DMS79 treated with DMSO at 0.1 percent for 48 hours (cell line): ENCODE data around the gene FGFR3.

Source experiments
- DNase-seq: peaks from one replicate; lab custom pipeline; 2025; lab: John Stamatoyannopoulos, UW

The FGFR3 gene

GRCh38 chr4:1788254-1788973, 4.7 kb upstream of the FGFR3 start:
- DNase-seq, result no peak

GRCh38 chr4:1789552-1789951, 3.5 kb upstream of the FGFR3 start:
- DNase-seq, result no peak

- DNase-seq, result no peak
Observed at GRCh38 chr4:1790005-1790404, 3.1 kb upstream of the FGFR3 start.

DNA sequence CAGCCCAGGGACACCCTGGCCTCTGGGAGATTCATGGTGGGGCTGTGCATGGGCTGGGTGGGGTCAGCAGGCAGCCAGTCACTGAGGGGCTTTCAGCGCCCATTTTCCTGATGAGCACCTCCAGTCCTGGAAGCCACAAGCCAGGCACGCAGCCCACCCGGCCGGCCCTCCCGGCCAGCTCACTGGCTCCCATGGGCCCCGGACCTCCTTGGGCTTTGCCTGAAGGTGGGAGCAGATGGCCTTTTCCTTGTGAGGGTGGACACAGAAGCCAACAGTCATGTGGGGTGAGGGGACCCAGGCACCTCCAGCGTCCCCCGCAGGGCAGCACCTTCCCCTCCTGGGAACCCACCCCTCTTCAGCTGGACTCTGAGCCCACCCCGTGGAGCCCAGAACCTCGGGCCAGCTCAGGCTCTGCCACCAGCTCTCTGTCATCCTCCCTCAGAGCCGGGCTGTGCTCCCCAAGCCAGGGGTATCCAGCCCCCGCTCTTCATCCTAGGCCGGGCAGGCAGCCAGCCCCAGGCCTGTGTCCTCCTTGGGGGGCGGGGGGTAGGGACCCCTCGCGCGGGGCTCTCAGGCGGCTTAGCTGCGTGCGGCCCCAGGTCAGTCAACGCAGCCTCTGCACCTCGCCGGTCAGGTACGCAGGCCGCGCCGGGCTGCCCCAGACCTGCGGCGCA, 798 bp upstream of the FGFR3 start:
- DNase-seq, result no peak

GRCh38 chr4:1793496-1793840, 375 bp downstream of the FGFR3 start:
- DNase-seq, result no peak

DNA sequence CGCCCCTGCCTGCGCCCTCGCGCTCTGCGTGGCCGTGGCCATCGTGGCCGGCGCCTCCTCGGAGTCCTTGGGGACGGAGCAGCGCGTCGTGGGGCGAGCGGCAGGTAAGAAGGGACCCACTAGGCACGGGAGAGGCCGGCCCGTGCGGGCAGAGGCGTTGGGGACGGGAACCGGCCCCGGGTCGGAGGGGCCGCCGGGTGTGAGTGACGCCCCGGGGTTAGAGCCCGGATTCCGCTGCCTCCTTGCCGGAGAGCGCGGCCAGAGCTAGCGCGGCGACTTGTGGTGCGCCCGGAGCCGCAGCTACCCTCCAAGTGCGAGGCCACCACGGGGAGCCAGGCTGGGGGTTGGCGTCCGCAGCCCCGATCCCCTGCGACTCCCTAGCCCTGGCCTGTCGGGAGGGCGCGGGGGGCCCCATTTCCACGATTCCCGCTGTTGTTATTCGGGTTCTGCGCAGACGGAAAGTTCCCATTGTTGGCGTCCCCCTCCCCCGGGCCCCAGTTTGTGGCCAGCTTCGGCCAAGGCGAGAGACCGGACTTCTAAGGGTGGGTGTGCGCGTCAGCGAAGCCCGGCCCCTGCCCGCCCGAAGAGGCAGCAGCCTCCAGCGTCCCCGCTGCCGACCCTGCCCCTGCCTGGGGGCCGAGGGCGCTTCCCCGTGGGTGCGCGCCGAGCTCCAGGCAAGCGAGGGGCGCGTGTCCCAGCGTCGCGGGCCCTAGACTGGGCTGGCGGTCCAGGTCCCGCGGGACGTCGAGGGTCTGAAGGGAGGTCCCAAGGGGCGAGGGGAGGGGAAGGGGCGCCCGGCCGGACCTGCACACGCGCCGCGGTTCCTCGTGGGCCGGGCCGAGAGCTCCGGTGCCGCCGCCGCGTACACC, 1.1 kb downstream of the FGFR3 start:
- no peak for DNase-seq

DNA sequence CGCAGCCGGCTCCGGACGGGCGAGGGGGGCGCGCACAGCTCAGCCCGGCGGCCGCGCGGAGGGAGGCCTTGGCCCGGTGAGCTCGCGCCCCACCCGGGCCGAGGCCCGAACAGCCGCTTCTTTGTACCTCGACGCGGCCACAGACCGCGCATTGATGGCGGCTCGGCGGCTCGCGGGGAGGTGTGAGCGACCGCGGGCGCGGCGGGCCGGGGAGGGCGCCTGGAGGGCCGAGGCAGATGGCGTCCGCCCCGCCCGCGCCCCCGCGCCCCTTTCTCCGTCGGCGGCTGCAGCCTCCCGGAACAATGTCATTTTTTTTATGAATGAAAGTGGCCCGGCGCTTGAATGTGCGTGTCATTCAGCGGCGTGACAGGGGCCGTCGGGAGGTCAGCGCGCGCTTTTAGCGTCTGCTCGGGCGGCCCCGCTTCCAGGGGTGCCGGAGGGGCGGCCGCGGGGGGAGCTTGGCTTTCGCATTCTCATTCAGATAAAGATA, 1.8 kb downstream of the FGFR3 start:
- no peak for DNase-seq

- no peak for DNase-seq
Observed at GRCh38 chr4:1795299-1796195, 2.5 kb downstream of the FGFR3 start.

DNA sequence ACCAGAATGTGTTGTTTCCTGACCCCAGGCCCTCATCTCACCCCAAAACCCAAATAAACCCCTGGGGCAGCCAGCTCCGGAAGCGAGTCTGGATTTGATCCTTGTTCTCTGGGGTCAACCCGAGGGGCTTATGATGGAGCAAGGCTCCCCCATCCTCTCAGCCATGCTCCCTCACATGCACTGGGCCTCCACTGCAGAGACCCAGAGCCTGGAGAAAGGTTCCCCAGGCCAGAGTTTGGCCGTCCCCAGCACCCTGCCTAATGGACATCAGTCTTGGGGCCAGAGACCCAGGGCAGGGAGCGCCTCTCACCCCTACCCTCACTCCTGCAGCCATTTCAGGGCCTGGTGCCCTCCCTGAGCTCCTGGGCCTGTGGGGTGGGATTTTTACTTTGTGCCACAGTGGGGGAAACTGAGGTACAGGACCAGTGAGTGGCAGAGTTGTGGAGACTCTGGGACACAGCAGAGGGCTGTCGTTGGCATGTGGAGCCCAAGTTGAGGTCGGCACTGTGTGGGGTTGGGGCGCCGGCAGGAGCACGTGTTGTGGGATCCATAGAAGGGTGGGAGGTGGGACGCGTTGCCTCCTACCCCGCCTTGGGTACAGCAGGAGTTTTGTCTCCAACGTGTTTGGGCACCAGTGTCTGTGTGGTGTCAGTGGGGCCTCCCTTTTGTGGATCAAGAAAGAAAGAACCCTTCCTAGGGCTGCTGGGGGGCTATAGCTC, 3.6 kb downstream of the FGFR3 start:
- no peak for DNase-seq

DNA sequence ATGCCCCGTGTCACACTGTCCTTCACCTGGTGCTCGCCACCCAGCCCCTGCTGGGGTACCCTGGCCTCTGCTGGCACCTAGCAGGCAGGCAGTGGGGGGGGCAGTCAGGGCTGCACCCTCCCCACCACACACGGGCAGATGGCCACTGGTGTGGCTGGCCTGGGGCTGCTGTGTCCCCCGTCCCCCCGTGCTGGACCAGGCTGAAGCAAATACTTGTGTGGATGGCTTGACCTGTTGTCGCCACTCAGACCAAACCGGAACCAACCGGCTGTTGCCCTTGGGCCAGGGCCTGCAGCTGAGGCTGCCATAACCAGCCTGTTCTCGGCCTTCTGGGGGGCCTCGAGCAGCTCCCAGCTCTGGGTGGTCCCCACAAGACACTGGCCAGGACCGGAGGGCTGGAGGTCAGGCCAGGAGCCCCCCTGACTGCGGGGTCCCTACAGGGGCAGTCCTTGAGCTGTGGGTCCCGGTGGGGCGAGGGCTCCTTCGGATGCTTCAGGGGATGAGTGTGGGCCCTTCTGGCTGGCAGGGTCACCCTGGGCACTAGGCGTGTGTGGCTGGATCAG, 4.3 kb downstream of the FGFR3 start:
- DNase-seq, result no peak

DNA sequence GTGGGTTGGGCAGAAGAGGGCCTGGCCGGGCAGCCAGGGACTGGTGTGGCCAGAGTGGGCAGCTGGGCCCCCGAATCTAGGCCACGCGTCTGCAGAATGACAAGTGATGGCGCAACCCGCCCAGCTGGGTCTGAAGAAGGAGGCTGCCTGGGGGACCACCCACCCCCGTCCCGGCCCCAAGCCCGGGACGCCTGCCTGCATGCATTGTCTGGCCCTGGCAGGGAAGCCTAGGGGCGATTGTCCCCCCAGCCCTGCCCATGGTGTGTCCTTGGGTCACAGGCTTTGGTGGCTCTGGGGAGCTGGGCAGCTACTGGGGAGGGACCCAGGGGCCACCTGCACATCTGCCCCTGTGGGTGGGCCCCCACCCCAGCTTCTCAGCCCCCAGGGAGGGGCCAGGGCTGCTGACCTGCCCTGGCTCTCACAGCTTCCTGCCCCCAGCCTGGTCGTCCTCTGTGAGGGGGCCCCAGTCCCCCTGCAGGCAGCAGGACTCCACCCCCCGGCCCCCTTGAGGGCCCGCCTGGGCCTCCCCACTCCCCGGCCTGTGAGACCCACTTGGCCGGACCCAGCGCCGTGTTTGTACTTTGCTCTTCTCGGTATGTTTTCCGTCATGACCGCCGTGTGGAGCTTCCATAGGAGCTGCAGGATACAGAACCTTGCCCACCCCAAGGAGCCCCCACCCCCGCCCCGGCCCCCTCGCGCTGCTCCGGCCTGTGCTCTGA, 4.9 kb downstream of the FGFR3 start:
- no peak for DNase-seq

GRCh38 chr4:1798580-1799386, 5.7 kb downstream of the FGFR3 start:
- DNase-seq, result no peak

DNA sequence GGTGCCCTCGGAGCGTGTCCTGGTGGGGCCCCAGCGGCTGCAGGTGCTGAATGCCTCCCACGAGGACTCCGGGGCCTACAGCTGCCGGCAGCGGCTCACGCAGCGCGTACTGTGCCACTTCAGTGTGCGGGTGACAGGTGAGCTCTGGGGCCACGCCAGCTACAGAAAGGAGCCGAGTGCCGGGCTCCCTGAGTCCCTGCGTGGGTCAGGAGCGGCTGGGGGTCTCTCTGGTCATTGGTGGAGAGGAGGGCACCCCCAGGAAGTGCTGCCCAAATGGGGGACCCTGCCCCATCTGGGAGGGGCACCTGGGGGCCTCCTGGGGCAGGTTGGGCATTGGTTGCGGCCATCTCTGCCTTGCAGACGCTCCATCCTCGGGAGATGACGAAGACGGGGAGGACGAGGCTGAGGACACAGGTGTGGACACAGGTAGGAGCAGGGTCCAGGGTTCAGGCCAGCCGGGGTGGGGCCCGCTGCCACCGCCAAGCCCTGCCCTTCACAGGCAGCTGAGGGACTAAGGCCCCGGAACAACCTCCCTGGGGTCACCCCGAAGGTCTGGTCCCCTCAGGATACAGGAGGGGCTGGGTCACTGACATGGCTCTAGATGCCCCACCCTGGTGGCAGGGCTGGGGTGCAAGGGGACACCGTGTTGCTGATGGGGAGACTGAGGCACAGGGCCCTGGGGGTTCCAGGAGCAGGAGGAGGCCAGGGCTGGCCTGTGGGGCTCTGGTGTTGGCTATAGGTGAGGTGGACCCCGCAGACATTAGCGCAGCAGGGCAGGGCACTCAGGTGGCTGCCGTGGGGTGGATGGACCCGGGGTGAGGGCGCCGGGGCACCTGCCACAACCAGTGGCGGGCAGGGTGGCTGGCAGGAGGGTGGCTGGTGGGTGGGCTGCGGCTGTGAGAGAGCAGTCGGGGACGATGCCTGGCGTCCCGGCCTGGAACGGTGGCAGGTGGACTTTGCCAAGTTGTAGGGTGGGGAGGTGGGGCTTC, 6.6 kb downstream of the FGFR3 start:
- no peak for DNase-seq

GRCh38 chr4:1800805-1801204, 7.7 kb downstream of the FGFR3 start:
- DNase-seq, result no peak

GRCh38 chr4:1801286-1801958, 8.3 kb downstream of the FGFR3 start:
- no peak for DNase-seq

DNA sequence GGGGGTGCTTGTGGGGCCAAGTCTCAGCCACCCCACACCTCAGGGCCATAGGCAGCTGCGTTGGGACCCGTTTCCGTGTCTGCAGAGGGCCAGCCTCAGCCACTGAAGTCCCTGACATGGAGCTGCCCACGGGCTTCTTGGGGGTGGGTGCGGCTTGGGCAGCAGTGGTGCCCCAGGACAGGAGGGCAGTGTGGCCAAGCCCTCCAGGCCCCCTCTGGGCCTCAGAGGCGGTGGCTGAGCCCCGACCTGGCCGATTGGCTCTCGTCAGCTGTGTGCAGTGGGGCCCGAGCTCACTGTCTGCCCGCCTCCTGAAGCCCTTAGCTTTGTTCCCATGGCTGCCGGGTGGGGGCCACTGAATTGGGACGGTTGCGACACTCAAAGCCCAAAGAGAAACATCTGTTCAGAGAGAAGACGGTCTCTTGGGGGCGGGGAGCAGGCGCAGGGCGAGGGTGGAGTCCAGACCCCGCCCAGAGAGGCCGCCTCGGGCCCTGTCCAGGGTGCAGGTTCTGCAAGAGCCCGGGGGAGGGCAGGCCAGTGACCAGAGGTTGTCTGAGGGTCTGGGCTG, 9.1 kb downstream of the FGFR3 start:
- no peak for DNase-seq
